Rectal smooth muscle tissue (tissue), 1 donor: Measurements from ENCODE around the gene FZD4.

ENCODE experiments used
- H3K27ac ChIP-seq: one replicate; pipeline ENCODE4 v1.7.0; 2013; ENCODE audit warnings: low read depth, low read length, inconsistent platforms
- H3K27me3 ChIP-seq: one replicate; pipeline ENCODE4 v1.7.0; 2013; ENCODE audit warnings: low read length; ENCODE audit not compliant: control insufficient read depth, insufficient read depth
- H3K36me3 ChIP-seq: one replicate; pipeline ENCODE4 v1.7.0; 2013; ENCODE audit warnings: low read length; ENCODE audit not compliant: control insufficient read depth, insufficient read depth
- H3K4me1 ChIP-seq: one replicate; pipeline ENCODE4 v1.7.0; 2013; ENCODE audit warnings: low read length; ENCODE audit not compliant: control insufficient read depth, insufficient read depth
- H3K4me3 ChIP-seq: one replicate; pipeline ENCODE4 v1.7.0; 2013; ENCODE audit warnings: low read length
- H3K9ac ChIP-seq: one replicate; pipeline ENCODE4 v1.7.0; 2013; ENCODE audit warnings: low read length

Gene FZD4

DNA sequence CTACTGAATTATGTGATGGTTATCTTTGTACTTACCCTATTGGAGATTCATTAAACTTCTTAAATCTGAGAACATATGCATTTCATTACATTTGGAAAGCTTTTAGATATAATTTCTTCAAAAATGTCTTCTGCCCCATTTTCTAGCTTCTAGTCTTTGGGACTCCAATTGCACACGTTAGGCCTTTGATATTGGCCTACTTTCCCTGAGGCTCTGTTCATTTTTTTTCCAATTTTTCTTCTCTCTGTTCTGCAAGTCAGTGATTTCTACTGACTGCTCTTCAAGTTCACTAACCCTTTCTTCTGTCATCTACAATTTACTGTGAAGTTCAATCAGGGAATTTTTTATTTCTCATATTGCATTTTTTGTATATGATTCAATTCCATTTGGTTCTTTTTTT lies 43.0 kb downstream of the FZD4 start:
- H3K4me1 ChIP-seq, result peaks cover 5% of the 10 kb centered on the region
- H3K27ac ChIP-seq, result no peak overlapping the region
- no peak overlapping the region for H3K4me3 ChIP-seq
- no peaks in the 10 kb centered on the region for H3K36me3 ChIP-seq
- no peaks in the 10 kb centered on the region for H3K27me3 ChIP-seq
- H3K9ac ChIP-seq, result no peak overlapping the region

DNA sequence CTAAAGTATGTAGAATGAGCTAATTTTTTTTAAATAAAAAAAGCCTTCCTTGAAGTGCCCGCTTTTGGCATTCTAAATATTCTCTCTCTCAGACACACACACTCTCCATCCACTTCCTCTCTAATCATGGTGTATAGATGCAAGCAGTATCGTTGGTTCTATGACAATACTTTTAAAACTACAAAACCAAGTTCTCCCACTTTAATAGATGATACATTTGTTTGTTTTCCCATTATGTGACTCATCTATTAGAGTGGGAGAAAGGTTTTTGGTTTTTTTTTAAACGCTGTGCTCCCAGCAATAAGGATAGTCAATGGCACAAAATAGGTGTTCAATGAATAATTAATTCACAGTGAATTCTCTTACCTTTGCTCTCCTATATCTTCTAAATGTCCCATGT lies 44.6 kb downstream of the FZD4 start:
- H3K4me3 ChIP-seq, result no peak overlapping the region
- no peak overlapping the region for H3K9ac ChIP-seq
- H3K36me3 ChIP-seq, result no peaks in the 10 kb centered on the region
- H3K27ac ChIP-seq, result no peak overlapping the region
- H3K4me1 ChIP-seq, result no peaks in the 10 kb centered on the region
- no peaks in the 10 kb centered on the region for H3K27me3 ChIP-seq

DNA sequence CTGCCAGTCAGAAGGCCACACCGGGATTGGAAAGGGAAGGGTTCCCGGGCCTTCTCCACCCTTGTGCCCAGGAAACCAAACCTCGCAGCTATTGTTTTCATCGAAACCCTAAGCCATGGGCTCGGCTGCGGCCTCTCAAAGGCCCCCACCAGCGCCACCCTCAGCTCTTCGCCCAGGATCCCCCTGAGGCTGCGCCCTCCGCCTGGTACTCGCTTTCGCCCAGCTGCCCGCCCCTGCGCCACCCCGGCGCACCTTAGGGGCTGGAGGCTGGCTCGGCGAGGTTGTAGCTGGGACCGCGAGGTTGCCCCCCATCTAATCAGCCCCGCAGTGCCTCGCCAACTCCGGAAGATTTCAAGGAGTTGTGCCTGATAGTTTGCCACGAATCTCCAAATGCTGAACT lies 49.0 kb downstream of the FZD4 start:
- H3K4me1 ChIP-seq, result no peaks in the 10 kb centered on the region
- H3K27me3 ChIP-seq, result no peaks in the 10 kb centered on the region
- H3K4me3 ChIP-seq, result no peak overlapping the region
- no peaks in the 10 kb centered on the region for H3K36me3 ChIP-seq
- no peak overlapping the region for H3K27ac ChIP-seq
- H3K9ac ChIP-seq, result no peak overlapping the region

GRCh38 chr11:86905252-86905651 lies 49.9 kb downstream of the FZD4 start:
- Histone ChIP-seq H3K36me3 (no peaks in the 10 kb centered on the region), H3K9ac (no peak overlapping the region), H3K4me3 (no peak overlapping the region), H3K27me3 (no peaks in the 10 kb centered on the region), H3K27ac (no peak overlapping the region), H3K4me1 (no peaks in the 10 kb centered on the region)

DNA sequence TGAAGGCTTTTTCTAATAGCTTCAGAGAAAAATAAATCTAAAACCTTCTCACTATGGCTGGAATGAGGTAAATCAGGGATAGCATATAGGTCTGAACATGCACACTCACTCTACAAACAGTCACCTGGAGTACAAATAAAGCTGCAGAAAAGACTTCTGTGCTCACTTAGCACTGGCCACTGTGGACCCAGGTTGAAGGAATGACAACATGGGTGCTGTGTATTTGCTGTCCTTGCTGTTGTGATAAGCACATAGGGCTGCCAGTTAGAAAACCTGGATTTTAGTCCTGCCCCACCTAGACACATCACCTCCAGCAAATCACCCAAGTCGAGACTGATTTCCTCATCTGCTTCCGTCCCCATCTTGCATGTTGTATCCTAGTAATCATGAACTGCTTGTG lies 51.2 kb downstream of the FZD4 start:
- Histone ChIP-seq H3K27me3 (no peaks in the 10 kb centered on the region), H3K27ac (no peak overlapping the region), H3K4me1 (no peaks in the 10 kb centered on the region), H3K36me3 (no peaks in the 10 kb centered on the region), H3K9ac (no peak overlapping the region), H3K4me3 (no peak overlapping the region)

GRCh38 chr11:86902345-86902744 lies 52.9 kb downstream of the FZD4 start:
- Histone ChIP-seq H3K4me3 (no peak overlapping the region), H3K27me3 (no peaks in the 10 kb centered on the region), H3K27ac (no peak overlapping the region), H3K4me1 (no peaks in the 10 kb centered on the region), H3K9ac (no peak overlapping the region), H3K36me3 (no peaks in the 10 kb centered on the region)

- Histone ChIP-seq H3K36me3 (no peaks in the 10 kb centered on the region), H3K9ac (no peak overlapping the region), H3K27me3 (no peaks in the 10 kb centered on the region), H3K27ac (no peak overlapping the region), H3K4me1 (no peaks in the 10 kb centered on the region), H3K4me3 (no peak overlapping the region)
Measured at GRCh38 chr11:86901599-86901998, 53.6 kb downstream of the FZD4 start.

- H3K27ac ChIP-seq, result no peak overlapping the region
- no peaks in the 10 kb centered on the region for H3K27me3 ChIP-seq
- H3K9ac ChIP-seq, result no peak overlapping the region
- no peak overlapping the region for H3K4me3 ChIP-seq
- no peaks in the 10 kb centered on the region for H3K4me1 ChIP-seq
- no peaks in the 10 kb centered on the region for H3K36me3 ChIP-seq
Measured at GRCh38 chr11:86900162-86900561, 55.0 kb downstream of the FZD4 start.

DNA sequence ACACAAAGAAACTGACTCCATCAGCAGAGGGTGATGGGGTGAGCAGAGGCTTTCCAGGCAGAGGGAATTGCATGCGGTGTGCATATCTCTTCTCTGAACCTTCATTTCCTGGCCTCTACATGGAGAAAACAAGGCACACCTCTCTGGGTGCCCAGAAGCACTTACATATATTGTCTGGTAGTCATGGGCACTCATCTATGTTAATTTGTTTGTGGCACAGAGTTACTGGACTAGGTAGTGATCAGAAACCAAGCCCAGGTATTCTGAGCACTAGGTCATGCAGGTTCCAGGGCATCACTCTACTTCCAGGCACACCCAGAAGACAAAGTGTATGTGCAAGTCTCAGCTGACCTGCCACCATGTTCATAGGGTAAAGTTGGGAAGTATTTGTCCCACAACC lies 56.5 kb downstream of the FZD4 start:
- no peaks in the 10 kb centered on the region for H3K36me3 ChIP-seq
- no peak overlapping the region for H3K9ac ChIP-seq
- H3K27ac ChIP-seq, result no peak overlapping the region
- H3K4me1 ChIP-seq, result no peaks in the 10 kb centered on the region
- no peaks in the 10 kb centered on the region for H3K27me3 ChIP-seq
- no peak overlapping the region for H3K4me3 ChIP-seq

GRCh38 chr11:86896441-86896841 lies 58.8 kb downstream of the FZD4 start:
- H3K4me3 ChIP-seq, result no peak overlapping the region
- no peaks in the 10 kb centered on the region for H3K36me3 ChIP-seq
- no peak overlapping the region for H3K9ac ChIP-seq
- H3K27me3 ChIP-seq, result no peaks in the 10 kb centered on the region
- no peaks in the 10 kb centered on the region for H3K4me1 ChIP-seq
- H3K27ac ChIP-seq, result no peak overlapping the region
